CD4-positive, alpha-beta T cell treated with Interleukin-15 for 1 hour (primary cell): ENCODE data around the gene SLC6A4.
"Not testable (repeated sequence)": the region's sequence is repeated elsewhere in the genome, so short reads cannot be mapped to it uniquely, and the experiment has no call there.

Experiments
- DNase-seq: peaks from one replicate; pipeline ENCODE4 v3.0.0-alpha.2; 2020

SLC6A4 gene

GRCh38 chr17:30218799-30219198 is 16.7 kb downstream of the SLC6A4 start:
- no peak for DNase-seq

DNA sequence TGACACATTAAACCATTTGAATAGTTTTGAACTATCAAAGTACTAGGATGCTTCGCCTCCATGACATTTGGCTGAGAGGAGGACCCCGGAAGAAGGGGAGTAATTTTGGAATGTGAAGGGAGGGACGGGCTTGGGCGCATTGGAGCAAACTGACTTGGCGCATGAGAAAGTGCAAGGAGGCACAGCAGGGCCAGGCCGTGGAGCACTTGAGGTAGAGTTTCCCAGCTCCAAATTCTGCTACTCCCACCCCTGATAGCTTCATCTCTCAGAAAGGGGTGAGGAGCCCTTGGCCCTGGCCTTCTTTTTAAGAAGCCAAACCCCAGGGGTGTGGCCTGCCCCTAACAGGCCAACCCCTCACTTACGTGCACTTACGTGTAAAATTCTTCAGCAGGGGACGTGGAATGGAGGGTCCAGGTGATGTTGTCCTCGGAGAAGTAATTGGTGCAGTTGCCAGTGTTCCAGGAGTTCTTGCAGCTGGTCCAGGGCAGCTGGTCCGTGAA is 17.7 kb downstream of the SLC6A4 start:
- DNase-seq: no peak

- DNase-seq: no peak
Observed at GRCh38 chr17:30217054-30217453, 18.4 kb downstream of the SLC6A4 start.

DNA sequence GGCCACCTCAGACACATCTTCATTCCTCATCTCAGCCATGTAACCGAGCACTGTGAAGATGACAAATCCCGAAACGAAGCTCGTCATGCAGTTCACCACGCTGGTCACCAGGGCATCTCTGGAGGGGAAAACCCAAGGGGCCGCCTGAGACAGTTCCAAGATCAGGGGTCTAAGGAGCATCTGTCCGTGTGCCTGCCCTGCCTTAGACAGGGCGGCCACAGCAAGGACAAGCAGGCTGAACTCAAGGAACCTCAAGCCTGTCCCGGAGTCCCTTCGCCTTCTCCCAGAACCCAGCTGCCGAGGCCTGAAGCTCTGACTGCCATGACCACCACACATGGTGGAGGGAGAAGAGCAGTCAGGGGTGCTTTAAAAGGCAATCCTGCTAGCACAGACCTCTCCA is 22.7 kb downstream of the SLC6A4 start:
- no peak for DNase-seq

GRCh38 chr17:30211371-30211770 is 24.1 kb downstream of the SLC6A4 start:
- no peak for DNase-seq

- no peak for DNase-seq
Observed at GRCh38 chr17:30210901-30211300, 24.6 kb downstream of the SLC6A4 start.

DNA sequence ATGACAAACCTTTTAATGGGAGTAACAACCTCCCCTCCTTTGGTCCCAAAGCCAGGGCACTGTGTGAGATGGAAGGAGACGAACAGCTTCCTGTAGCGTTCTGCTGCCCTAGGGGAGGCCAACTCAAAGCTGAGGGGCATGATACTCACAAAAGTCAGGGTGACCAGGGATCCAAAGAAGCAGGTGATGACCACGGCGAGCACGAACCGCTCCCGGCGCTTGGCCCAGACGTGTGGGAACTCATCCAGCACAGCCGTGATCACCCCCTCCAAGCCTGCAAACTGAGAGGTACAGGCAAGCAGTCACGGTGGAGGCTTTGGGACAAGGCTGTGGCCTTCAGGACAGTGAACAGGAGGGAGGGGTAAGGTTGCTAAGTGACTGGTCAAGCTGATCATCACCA is 25.1 kb downstream of the SLC6A4 start:
- no peak for DNase-seq

GRCh38 chr17:30209930-30210329 is 25.6 kb downstream of the SLC6A4 start:
- no peak for DNase-seq

GRCh38 chr17:30208214-30208613 is 27.3 kb downstream of the SLC6A4 start:
- DNase-seq: no peak

- DNase-seq: no peak
Observed at GRCh38 chr17:30207655-30208054, 27.8 kb downstream of the SLC6A4 start.

- DNase-seq: no peak
Observed at GRCh38 chr17:30203471-30203981, 32.0 kb downstream of the SLC6A4 start.

- DNase-seq: not testable (repeated sequence)
Observed at GRCh38 chr17:30200656-30201055, 34.8 kb downstream of the SLC6A4 start.

DNA sequence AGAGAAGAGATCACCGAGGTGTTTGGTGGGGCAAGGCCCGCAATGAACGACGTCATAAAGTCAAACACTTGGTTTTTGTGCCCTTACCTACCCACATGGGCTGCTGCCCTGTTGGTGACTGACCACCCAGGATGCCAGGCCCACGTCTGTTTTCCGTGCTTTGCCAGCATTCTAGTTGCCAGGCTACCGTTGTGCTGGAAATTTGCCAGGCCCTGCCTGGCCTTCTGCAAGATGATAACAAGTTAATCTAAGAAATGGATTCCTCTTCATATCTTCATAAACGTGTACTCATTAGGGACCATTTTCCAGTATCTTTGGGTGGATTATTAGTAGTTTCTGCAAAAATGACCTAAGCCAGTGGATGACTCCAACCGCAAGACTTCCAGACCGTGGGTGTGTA is 35.4 kb downstream of the SLC6A4 start:
- DNase-seq: no peak

DNA sequence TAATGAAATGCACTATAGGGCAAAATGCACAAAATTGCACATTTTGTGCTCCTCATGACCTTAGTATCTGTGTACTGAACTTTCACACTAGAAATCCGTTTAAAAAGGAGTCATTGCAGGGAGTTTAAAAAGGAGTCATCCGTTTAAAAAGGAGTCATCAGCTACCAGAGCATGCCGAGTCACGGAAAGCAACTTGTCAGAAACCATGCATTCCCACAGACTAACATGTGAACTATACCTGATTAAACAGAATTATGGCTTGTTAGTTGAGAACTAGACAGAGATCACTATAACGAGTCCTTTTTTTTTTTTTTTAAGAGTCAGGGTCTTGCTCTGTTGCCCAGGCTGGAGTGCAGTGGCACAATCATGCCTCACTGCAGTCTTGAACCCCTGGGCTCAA is 35.9 kb downstream of the SLC6A4 start:
- DNase-seq: no peak

GRCh38 chr17:30197416-30197815 is 38.1 kb downstream of the SLC6A4 start:
- DNase-seq: no peak

DNA sequence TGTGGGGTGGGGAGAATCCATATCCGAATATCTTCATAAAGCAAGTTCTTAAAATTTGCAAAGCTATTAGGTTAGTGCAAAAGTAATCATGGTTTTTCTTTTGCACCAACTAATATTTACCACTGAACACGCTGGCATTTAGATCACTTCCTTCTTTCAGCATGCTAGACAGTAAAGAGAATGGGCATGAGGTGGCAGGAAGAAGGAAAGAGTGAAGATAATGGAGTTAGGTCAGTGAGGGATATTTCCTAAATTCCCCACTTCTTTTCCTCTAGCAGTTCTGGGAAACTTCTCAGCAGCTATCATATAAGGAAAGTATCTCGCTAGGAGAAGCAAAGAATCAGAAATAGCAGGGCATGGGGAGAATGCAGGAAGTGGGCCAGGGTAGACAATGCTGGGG is 39.0 kb downstream of the SLC6A4 start:
- no peak for DNase-seq

- no peak for DNase-seq
Observed at GRCh38 chr17:30191072-30191471, 44.4 kb downstream of the SLC6A4 start.

DNA sequence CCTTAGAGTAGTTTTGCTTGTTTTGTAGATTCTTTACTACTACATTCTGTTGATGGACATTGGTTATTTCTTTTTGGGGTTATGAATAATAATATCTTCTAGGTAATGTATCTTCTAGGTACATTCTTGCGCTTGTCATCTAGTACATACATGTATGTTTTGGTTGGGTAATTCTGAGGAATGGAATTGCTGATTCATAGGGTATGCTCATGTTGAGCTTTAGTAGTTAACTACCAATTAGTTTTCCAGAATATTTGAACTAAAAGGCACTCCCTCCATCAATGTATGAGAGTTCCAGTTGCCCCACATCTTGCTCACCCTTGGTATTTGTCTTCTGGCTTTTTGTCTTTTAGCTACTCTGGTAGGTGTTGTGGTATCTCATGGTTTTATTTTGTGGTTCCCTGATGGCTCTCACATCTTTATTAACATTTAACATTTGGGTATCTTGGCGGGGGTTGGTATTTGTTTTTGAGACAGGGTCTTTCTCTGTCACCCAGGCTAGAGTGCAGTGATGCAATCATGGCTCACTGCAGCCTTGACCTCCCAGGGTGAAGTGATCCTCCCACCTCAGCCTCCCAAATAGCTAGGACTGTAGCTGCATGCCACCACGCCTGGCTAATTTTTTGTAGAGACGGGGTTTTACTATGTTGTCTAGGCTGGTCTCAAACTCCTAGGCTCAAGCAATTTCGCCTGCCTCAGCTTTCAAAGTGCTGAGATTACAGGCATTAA is 47.1 kb downstream of the SLC6A4 start:
- no peak for DNase-seq

DNA sequence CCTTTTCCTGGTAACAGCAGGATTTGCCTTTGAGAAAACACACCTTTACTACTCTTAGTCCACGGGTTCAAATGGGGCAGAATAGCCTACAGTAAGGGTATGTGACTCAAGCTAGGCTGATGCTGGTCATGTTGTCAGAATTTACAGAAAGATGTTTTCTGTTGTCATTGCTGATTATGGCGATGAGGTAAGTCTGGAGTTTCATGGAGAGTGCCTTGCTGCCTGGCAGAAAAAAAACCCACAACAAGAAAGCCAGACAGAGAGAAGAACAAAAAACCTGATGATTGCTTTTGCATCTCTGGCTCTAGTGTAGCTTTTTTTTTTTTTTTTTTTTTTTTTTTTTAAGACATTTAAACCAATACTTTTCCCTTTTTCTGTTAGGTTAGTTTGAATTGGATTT is 47.9 kb downstream of the SLC6A4 start:
- no peak for DNase-seq

DNA sequence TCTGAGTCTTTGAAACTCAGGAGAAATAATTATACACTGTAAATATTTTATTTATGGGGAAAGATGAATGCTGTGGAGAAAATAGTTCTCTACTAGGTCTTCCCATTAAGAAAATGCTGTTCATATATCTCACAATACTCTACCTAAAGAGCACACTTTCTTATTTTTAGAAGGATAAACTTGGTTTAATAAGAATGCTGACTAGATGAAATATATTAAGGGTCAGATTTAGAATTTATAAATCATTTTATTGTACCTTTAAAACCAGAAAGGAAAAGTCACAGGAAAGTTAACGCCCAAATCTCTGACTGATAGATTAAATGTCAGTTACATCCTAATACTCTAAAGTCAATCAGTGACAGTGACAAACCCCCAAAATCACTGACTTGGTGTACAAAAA is 48.7 kb downstream of the SLC6A4 start:
- DNase-seq: no peak

GRCh38 chr17:30176855-30177254 is 58.6 kb downstream of the SLC6A4 start:
- DNase-seq: no peak

DNA sequence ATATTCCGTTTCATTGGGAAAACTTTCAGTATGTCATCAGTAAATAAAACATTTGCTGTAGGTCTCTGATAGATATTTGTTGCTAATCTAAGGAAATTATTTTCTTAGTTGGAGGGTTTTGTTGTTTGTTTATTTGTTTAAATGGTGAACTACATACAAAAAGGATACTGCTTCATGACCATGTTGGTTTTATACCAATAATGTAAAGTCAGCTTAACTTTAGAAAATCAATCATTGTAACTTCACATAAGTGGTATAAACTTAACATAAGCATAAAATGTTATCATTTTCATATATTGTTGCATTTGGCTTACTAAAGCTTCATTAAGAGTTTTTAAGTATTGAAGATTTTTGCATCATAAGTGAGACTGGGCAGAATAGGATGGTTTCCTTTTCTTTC is 60.9 kb downstream of the SLC6A4 start:
- DNase-seq: no peak

GRCh38 chr17:30173649-30174048 is 61.8 kb downstream of the SLC6A4 start:
- no peak for DNase-seq

DNA sequence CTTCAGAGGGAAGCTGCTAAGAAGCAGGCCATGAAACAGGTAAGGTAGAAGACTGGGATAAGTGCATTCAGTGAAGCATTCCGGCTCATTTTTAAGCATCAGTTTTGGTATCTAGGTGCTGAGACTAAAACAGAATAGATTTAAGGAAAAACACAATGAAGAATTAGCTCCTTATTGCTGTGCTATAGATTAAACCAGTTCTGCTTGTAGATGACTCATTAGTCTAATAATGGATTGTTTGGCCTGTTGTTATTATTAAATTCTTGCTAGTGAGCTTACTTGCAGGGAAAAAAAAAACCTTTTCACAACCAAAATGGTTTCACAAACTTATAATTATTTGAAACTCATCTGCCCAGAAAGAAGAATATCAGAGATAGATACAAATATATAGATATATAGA is 62.9 kb downstream of the SLC6A4 start:
- DNase-seq: no peak

GRCh38 chr17:30170415-30170987 is 65.0 kb downstream of the SLC6A4 start:
- no peak for DNase-seq
